Heart right ventricle (tissue), 16 donors: ENCODE results near the gene NBPF8. TPM values are rescaled to one million over a fixed set of nuclear protein-coding genes. Genes with fewer than 3 reads are reported as not detected.
A peak's percentile ranks its signal among the peaks of the same experiment; 100 is the strongest.
"Not testable (repeated sequence)": the region's sequence is repeated elsewhere in the genome, so short reads cannot be mapped to it uniquely, and the experiment has no call there.

Experiments used
- ATAC-seq, 8 donors: fragments of 200-7000 bp; cut with Tn5 transposase; one replicate each; pipeline ENCODE4 v1.9.1; 2020; ENCODE audit warnings: mild to moderate bottlenecking in 8 of 8, moderate library complexity in 8 of 8, moderate number of reproducible peaks in 1 of 8
- DNase-seq, 2 donors: peaks; one replicate each; pipeline ENCODE4 v3.0.0-alpha.2; 2020
- H3K27ac ChIP-seq, 10 donors: fragments of 200-600 bp; sonication (generic) in 2 of 10; one replicate each; pipeline versions ENCODE4 v1.5.0 to v1.8.0; 2020 to 2022; ENCODE audit warnings: mild to moderate bottlenecking in 3 of 10
- H3K27me3 ChIP-seq, 7 donors: fragments of 200-600 bp; one replicate each; pipeline ENCODE4 v1.8.0; 2021 to 2022; ENCODE audit warnings: mild to moderate bottlenecking in 2 of 7
- H3K36me3 ChIP-seq, 9 donors: fragments of 200-600 bp; sonication (generic) in 1 of 9; one replicate each; pipeline versions ENCODE4 v1.5.0 to v1.8.0; 2020 to 2022; ENCODE audit warnings: mild to moderate bottlenecking in 2 of 9
- H3K4me1 ChIP-seq, 9 donors: fragments of 200-600 bp; sonication (generic) in 1 of 9; one replicate each; pipeline versions ENCODE4 v1.5.0 to v1.8.0; 2020 to 2022; ENCODE audit warnings: mild to moderate bottlenecking in 4 of 9
- H3K4me3 ChIP-seq, 10 donors: fragments of 200-600 bp; sonication (generic) in 2 of 10; one replicate each; pipeline versions ENCODE4 v1.5.0 to v1.8.0; 2020 to 2022; ENCODE audit warnings: mild to moderate bottlenecking in 7 of 10, moderate library complexity in 2 of 10
- H3K9me3 ChIP-seq, 11 donors: fragments of 200-600 bp in 10 of 11; sonication (generic) in 2 of 11; one replicate each; pipeline versions ENCODE4 v1.5.0 to v1.8.0; 2013 to 2022; ENCODE audit warnings: mild to moderate bottlenecking in 2 of 11, control low read depth in 1 of 11, moderate library complexity in 1 of 11
- WGBS, 2 donors: extraction: QIAGEN DNeasy Blood & Tissue Kit; methylation state at CpG; one replicate each; pipeline ENCODE4 v1.1.7; 2013; ENCODE audit warnings: inconsistent platforms in 1 of 2; 5-methylcytosine and 5-hydroxymethylcytosine counted together
- intact Hi-C, 10 donors: fragments of 100-400 bp; cut with DNase I; formaldehyde crosslinking; loops; one replicate each; pipeline versions ENCODE4 v1.11.1 to v1.14.2; 2022
- polyA plus RNA-seq, 2 donors: library from polyadenylated mRNA; stranded (reverse); fragments of 200-250 nt; gene quantifications; one replicate each; pipeline ENCODE4 v1.2.3, GENCODE V29; 2013
- total RNA-seq, 10 donors: library from RNA; stranded (reverse); fragmentation: NEBNext Ultra II Directional in 3 of 10; extraction: Animal tissue kit (Norgen Biotek cat#: 25700) in 3 of 10; gene quantifications; one replicate each; pipeline versions ENCODE4 v1.2.1 to v1.2.4, GENCODE V29; 2021 to 2023
- TF ChIP-seq, protein P1 (sequence below), 9 donors: fragments of 200-600 bp; sonication (generic) in 2 of 9; IDR thresholded peaks; one replicate each; pipeline versions ENCODE4 v1.5.0 to v1.8.0; 2021 to 2022; ENCODE audit warnings: antibody characterized with exemption in 9 of 9, mild to moderate bottlenecking in 5 of 9, moderate library complexity in 1 of 9
- donor health status: Arrhythmogenic right ventricular cardiomyopathy.
- donor health status: ischemic (EF 13 %, LVEDD 7.1; RV severe dilation, severe dysfunction).
- donor health status: healthy with polysubstance abuse.
- donor health status: DM: no; HTN: yes; CAD: no.
- donor health status: DM: no; HTN: no; CAD: no.
- donor health status: ischemic (EF 25% LVEDD 6.9; RV normal size, moderate dysfunction).
- donor health status: ischemic (EF 25% LVEDD 5.7; RV mildly dilated, moderate dysfunction).
- donor health status: healthy.
- donor health status: DM: yes; HTN: yes; CAD: no.
- donor health status: Ischemic cardiomyopathy.
- donor health status: ischemic (EF 35%, LVEDD 5.7; RV mildly dilated, moderate dysfunction).
- donor health status: nonischemic (EF 11% LVEDD 7.7; RV severe dilation, severe dysfunction).
- donor health status: DM: yes; HTN: yes; CAD: no.
- donor health status: PGD.
- donor health status: ischemic (EF 29% LVEDD 5.4; RV normal size, mild dysfunction).
- donor health status: nonischemic (EF 23%, LVEDD 6.1; RV moderate dilation, normal function).

The NBPF8 gene
- total and polyA plus RNA-seq, 12 donors = 1.5 to 6.7 (median 2.2) TPM

DNA sequence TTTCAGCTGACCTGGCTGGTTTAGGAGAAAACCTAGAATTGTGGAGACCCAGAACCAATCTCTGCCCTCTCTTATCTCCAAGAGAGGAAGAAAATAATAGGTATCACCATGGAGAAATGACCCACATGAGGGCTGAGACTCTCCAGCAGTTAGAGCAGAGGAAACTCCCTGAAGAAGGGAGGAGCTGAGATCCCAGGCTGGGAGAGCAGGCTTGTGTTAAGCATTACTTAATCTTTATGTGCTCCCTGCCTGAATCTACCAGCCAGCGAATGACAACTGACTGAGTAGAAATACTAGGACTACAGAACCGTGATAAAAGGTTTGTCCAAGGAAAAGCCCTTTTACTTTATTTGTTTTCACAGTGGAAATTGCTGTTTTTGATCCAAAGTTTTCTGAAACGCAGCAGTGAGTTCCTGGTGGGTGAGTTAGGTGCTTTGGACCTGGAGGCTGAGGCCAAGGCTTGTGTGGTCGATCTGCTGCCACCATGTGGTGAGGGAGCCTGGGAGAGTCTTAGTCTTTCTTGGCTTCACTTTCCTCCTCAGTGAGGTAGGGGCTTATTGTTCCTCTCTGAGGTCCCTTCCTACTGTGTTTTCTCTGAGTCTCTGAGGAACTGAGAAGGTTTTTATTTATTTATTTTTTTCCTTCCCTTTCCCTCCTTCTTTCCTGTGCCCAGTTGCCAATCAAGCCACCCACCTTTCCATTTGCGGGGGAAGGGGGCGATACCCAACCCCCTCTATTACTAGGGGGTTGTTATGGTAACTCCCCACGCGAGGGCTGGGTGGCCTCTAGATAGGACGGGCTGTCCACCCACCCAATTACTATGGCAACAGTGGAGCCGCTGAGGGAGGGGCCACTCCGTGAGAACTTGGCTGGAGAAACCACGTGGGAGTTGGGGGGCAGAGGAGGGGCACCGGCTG lies 21.3 kb upstream of the NBPF8 start:
- intact Hi-C loops, H3K36me3 ChIP-seq, H3K9me3 ChIP-seq, H3K4me1 ChIP-seq, H3K4me3 ChIP-seq, ATAC-seq, DNase-seq, H3K27ac ChIP-seq, H3K27me3 ChIP-seq: not testable (repeated sequence)
- WGBS, 2 donors = 33 to 39% methylated on average over 6 of the region's 13 CpGs
- TF ChIP-seq, protein P1, sequence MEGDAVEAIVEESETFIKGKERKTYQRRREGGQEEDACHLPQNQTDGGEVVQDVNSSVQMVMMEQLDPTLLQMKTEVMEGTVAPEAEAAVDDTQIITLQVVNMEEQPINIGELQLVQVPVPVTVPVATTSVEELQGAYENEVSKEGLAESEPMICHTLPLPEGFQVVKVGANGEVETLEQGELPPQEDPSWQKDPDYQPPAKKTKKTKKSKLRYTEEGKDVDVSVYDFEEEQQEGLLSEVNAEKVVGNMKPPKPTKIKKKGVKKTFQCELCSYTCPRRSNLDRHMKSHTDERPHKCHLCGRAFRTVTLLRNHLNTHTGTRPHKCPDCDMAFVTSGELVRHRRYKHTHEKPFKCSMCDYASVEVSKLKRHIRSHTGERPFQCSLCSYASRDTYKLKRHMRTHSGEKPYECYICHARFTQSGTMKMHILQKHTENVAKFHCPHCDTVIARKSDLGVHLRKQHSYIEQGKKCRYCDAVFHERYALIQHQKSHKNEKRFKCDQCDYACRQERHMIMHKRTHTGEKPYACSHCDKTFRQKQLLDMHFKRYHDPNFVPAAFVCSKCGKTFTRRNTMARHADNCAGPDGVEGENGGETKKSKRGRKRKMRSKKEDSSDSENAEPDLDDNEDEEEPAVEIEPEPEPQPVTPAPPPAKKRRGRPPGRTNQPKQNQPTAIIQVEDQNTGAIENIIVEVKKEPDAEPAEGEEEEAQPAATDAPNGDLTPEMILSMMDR (IDR thresholded peaks at IDR 0.05) = peak in 3 of 9 donors; percentile 19 to 33 (median 24)

DNA sequence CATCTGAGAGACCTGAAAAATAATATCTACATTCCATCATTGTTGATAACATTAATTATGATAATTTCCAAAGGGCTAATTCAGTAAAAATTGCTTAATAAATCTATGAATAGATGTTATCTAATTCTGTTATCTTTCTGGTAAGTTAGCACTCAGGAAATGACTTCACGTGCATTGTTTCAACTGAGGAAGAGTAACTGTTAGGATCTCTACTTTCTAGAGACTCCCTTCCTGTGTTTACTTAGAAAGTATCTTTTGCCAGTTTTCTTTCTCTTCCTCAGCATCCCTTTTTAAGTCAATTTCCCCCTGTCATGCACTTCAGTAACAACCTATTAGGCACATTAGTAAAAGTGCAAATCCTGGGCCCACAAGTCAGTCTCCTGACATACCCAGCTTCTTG lies 9.5 kb upstream of the NBPF8 start:
- peak in 2 of 8 donors; percentile 49 to 64 for ATAC-seq
- H3K27me3 ChIP-seq, H3K36me3 ChIP-seq, DNase-seq, H3K4me1 ChIP-seq, H3K27ac ChIP-seq, H3K9me3 ChIP-seq, H3K4me3 ChIP-seq, intact Hi-C loops: not testable (repeated sequence)
- WGBS, 2 donors = no CpG with 5 or more reads among the region's 1 CpG

DNA sequence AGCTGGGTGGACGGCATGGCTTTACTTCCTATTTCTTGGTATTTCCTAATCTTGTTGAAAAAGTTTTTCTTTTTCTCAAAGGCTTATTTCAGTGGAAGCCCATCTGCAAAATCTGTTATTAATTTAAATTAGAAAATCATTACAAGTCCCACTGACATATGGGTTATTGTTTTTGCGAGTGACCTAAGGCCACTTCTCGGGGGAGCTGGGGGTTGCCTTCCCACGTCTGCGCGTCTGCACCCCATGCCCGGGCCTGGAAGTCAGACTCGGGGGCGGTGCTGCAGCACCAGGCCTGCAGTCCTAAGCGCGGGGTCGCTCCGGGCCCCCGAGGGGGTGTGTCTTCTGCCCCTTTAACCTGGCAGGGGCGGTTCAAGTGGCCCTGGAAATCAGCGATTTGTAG lies 384 bp upstream of the NBPF8 start:
- H3K27me3 ChIP-seq, intact Hi-C loops, H3K4me1 ChIP-seq, H3K9me3 ChIP-seq, H3K36me3 ChIP-seq: not testable (repeated sequence)
- 4 to 8% methylated on average over 7 of the region's 16 CpGs for WGBS, 2 donors
- peak in 2 of 8 donors; percentile 17 to 22 for ATAC-seq
- peak in 1 of 2 donors; percentile 8 for DNase-seq
- Histone ChIP-seq H3K27ac (peak overlapping the region in 1 of 10 donors; percentile 69), H3K4me3 (peak overlapping the region in 9 of 10 donors; percentile 48 to 86 (median 61))

DNA sequence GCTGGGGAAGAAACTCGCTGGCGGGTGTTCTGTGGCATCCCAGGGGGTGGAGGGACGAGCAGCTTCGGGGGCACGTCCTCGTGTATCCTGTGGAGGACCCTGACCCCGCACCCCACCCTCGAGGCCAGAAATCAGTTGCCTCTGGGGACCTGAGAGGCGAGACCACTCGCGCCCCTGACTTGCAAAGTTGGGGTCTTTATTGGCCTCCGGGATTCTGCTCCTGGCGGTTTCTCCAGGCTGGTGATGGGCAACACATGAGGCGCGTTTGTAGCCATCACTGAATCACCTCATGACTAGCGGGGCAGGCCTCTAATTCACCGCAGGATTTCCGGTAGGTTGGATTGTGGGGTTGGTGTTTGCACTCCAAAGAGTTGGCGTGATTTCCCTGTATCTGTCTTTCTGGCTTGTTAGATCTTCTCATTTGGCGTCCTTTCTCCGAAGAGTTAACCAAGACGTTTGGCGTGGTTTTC lies 692 bp downstream of the NBPF8 start:
- peak in 1 of 2 donors; percentile 3 for DNase-seq
- peak overlapping the region in 6 of 10 donors; percentile 54 to 79 (median 66) for H3K27ac ChIP-seq
- H3K4me3 ChIP-seq = peak overlapping the region; percentile 35 to 86 (median 60)
- WGBS, 2 donors = 2 to 7% methylated on average over 18 to 21 of the region's 23 CpGs
- intact Hi-C loops, H3K9me3 ChIP-seq, H3K36me3 ChIP-seq, H3K4me1 ChIP-seq, H3K27me3 ChIP-seq: not testable (repeated sequence)
- peak; percentile 49 to 83 (median 78) for ATAC-seq

DNA sequence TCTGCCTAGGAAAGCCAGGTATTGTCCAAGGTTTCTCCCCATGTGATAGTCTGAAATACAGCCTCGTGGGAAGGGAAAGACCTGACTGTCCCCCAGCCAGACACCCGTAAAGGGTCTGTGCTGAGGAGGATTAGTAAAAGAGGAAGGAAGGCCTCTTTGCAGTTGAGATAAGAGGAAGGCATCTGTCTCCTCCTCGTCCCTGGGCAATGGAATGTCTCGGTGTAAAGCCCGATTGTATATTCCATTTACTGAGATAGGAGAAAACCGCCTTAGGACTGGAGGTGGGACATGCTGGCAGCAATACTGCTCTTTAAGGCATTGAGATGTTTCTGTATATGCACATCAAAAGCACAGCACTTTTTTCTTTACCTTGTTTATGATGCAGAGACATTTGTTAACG lies 10.2 kb downstream of the NBPF8 start:
- H3K27me3 ChIP-seq, H3K4me1 ChIP-seq, H3K9me3 ChIP-seq, DNase-seq, H3K27ac ChIP-seq, intact Hi-C loops, ATAC-seq, H3K4me3 ChIP-seq, H3K36me3 ChIP-seq: not testable (repeated sequence)
- WGBS, 2 donors = 62 to 72% methylated on average over 7 of the region's 7 CpGs

DNA sequence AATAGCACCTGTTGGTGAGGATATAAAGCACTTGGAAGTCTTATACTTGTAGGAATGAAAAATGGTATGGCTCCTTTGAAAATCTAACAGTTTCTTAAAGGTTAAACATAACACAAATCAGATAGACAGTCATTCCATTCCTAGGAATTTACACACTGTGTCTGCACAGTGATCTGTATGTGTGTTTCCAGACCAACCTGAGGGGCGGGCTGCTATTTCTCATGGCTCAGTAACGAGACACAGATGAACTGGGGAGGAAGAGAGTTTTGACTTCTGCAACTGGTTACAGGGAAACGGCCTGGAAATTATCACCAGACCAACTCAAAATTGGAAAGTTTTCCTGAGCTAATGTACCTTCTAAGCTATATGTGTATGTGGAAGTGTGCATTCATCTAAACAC lies 16.8 kb downstream of the NBPF8 start:
- DNase-seq, H3K4me1 ChIP-seq, H3K9me3 ChIP-seq, H3K4me3 ChIP-seq, intact Hi-C loops, H3K36me3 ChIP-seq, H3K27ac ChIP-seq, ATAC-seq, H3K27me3 ChIP-seq: not testable (repeated sequence)
- WGBS, 2 donors = 50 to 67% methylated on average over 2 to 3 of the region's 3 CpGs

DNA sequence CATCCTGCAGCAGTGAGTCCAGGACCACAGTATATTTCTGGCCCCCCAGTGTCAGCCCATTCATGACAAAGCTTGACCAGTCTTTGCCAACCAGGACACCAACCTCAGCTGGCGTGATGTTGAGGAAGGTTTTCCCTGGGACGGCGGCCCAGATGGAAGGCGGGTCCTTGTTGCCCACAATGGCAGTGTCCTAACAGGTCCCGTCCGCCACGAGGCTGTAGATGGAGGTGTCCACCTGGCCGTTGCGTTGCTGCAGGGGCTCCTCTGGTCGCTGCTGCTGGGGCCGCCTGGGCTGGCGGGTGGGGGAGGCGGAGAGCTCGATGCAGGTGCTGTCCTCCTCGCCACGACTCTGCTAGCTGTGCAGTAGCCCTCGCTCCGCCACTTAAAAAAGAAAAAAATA lies 19.0 kb downstream of the NBPF8 start:
- DNase-seq = not testable (repeated sequence)

More for the DNA sequence above, 19.0 kb downstream of the NBPF8 start:
- H3K27ac ChIP-seq, H3K4me3 ChIP-seq, H3K27me3 ChIP-seq, ATAC-seq, H3K4me1 ChIP-seq, H3K9me3 ChIP-seq, intact Hi-C loops, H3K36me3 ChIP-seq: not testable (repeated sequence)
- WGBS, 2 donors = 96 to 99% methylated on average over 10 to 17 of the region's 18 CpGs
